HG03066 (cell line): Measurements from ENCODE around the gene ITGA3.

Experiments
- ATAC-seq: cut with Tn5 transposase; IDR thresholded peaks from one replicate; pipeline ENCODE4 v1.9.1; 2021; ENCODE audit warnings: low read depth; ENCODE audit not compliant: unreplicated experiment

Gene ITGA3

DNA sequence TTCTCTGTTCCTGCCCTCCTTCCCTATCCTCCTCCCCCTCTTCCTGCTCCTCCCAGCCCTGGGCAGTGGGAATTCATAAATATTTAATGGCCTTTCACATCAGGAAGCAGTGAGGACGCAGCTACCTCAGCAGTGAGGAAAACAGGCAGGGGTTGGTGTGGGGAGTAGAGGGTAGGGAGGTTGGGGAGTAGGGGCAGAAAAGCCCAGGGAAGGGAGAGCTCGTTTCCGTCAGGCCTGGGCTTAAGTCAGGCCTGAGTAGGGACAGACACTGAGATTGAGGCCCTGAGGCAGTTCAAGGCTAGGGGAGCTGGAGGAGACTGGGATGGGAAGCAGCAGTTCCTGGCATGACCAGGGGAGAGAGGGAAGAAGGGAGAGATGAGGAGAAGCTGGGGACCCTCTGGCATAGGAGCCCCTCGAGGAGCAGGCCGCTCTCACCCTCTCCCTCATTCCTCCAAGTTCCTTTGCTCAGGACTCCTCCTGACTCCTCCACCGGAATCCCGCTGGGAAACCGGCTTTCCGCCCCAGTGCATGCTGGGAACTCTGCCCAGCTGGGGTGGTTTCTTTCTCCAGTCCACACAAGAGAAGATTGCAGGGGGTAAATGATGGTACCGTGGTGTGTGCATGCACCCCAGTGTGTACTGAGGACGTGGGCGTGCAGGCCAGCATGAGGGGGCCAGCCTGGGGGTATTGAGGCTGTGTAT, 67.9 kb downstream of the ITGA3 start:
- no peak for ATAC-seq

- ATAC-seq, result no peak
Observed at GRCh38 chr17:50125420-50125997, 69.6 kb downstream of the ITGA3 start.

DNA sequence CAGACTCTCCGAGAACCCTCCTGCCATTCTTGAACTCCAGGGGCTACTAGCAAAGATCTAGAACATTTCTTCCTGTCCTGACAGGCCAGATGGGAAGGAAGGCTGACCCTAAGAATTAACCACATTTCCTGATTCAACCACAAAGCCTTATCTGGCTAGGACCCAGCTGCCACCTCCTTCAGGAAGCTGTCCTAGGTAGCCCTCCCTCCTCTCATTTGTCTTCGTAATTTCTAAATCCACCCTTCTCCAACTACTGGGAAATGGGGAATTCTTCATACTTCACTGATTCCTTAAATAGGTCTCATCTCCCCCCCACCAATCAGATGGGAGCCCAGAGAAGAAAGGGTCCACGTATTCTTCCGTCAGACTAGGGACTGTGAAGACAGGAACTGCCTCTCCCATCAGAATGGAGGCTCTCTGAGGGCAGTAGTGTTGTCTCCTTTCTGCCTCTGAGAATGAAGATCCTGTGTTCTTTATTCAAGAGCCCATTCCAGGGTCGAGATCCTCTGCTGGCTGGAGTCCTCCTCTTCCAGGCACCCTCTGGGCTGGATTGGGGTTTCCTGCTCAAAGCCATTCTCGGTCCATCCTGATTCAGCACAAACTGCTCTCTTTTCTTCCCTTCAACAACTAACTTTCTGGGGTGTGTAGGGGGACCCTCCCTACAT, 71.9 kb downstream of the ITGA3 start:
- ATAC-seq, result no peak

DNA sequence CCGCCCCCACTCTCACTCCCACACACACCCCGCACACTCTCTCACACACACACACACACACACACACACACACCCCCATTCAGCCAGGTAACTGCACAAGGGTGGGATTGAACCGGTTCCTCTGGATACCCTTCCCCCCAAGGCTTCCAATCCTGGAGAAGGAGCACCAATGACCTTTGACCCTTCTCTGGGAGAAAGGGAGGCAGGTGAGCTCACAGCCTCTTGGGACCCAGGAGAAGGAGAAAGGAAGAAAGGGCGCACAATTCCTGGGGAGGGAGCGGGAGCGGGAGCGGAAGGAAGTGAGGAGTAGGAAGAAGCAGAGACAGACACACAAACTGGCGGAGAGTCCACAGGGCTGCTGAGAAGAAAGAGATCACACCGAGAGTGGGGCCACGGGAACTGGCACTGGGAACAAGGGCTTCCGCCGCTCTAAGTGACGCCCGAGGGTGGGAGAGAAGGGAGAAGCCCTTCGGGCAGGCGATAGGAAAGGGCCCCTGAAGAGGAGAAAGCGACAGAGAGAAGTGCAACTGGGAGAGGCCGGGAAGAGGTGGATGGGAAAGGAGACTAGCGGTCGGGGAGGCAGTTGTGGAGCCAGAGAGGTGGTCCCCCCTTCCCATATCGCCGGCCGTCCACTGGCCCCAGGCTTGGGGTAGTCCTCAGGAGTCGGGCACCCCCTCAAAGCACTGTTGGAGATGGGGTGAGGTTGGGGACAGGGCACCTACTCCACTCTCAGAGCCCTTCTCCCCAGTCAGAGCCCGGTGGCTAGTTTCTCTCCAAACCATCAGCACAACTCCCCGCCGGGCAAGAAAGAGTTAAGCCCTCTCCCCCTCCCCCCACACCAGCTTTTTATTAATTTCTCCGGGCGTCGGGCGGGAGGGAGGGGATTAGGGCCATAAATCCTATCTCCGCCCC, 72.8 kb downstream of the ITGA3 start:
- no peak for ATAC-seq

DNA sequence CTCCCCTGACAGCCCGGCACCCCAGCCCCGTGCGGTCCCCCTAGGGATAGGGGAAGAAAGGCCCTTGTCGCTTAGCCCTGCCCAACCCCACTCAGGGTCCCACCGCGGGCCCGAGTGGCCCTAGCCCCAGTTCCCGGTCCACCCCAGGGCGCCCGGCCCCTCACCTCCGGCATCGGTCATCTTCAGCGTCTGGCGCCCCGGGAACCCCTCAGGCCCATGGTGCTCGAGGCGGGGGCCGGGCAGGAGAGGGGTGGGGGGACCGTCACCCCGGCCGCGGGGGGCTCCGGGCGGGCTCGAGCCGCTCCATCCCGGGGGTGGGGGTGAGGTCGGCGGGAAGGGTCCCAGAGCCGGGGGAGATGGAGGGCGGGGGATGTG, 73.4 kb downstream of the ITGA3 start:
- ATAC-seq, result no peak

DNA sequence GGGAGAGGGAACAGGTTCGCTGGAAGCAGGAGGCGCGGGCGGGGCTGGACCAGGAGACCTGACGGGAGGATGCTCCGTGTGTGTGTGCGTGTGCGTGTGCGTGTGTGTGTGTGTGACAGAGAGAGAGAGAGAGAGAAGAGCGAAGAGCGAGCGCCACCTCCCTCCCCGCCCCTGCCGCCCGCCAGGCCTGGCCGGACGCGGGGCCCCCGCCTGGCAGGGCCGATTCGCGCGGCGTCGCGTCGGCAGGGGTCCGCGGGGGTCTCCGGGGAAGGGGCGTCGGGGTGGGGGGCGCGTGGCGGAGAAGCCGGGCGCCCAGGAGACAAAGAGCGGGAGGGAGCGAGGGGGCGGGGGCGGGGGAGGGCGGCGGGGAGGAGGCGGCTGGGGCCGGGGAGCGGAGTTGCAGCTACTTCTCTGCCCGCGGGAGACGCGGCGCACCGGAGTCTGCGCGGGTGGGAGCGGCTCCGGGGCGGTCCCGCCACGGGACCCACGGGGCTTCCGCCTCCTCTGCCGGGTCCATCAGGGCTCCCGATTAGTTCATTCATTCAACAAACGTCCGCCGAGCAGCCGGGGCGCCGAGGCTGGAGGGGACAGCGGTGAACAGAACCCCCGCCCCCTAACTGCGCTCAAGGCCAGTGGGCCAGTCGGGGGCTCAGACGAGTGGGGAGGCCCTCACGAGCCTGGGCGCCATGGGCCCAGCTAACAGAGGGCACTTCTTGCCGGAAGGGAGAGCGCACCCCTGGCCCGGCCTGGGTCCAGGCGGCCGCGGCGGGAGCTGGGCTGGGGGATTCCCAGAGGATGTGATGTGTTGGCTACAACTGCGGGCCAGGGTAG, 74.0 kb downstream of the ITGA3 start, which contains the start of gene SAMD14:
Gene SAMD14 (minus strand): TSS at position 433 of the 831 bp plus-strand sequence. CDS start 5,201 bp downstream, outside the sequence.
- no peak for ATAC-seq

DNA sequence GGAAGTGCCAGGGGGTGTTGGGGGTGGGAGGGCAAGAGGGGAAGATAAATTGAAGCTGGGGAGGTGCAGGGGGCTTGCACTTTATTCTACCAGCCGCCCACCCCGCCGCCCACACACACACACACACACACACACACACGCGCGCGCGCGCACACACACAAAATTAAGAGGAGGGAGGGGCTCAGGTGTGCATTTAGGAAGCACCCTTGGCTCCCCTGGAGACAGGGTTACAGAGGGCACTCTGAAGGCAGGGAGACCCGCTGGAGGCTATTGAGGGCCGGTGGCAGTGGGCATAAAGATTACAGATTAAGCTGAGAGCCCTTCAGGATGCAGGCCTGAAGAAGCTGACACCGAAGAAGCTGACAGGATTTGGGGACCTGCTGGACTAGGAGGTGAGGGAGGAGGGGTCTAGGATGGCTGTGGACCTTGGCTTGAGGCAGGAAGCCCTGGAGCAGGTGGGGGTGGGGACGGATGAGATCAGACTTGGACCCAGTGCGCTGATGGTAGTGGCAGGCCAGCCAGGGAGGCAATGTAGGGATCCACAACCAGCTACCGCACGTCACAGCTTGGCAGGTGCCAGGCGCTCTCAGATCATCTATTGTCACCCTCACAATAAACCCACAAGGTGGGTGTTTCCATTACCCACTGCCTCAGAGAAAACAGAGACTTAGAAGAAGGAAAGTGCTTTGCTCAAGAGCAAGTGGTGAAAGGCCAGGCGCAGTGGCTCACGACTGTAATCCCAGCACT, 74.8 kb downstream of the ITGA3 start:
- no peak for ATAC-seq

- no peak for ATAC-seq
Observed at GRCh38 chr17:50132104-50132794, 76.3 kb downstream of the ITGA3 start.

DNA sequence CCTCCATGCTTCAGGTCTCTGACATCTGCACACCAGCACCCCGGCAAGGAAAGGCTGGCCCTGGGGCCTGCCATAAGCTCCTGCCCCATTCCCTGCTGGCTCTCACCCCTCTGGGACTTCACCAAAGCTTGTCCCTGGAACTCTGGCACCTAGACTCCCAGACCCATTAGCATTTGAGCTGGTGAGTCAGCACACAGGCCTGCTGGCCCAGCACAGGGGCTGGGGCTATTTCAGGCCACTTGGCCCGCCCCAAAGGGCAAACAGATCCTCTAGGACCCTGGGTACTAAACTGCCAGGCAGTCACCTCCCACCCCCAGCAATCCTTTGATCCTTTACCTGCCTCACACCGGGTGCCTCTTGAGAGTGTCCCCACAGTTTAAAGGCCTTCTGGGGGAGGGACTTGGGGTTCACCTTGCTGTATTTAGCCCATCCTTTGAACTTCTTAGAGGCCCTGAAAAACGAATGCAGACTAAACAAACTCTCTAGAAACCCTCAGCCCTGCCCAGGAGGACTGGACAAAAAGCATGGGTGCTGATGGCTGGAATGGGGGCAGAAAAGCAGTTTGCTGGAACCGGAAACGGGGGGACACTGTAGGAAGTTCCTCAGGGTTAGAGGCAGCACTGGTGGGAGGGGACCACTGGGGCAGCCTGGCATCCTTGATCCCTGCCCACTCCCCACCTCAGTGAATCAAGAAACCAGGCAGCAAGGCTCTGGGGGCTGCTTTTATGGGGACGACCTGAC, 77.3 kb downstream of the ITGA3 start:
- no peak for ATAC-seq

GRCh38 chr17:50133769-50134099, 77.8 kb downstream of the ITGA3 start:
- ATAC-seq, result no peak

DNA sequence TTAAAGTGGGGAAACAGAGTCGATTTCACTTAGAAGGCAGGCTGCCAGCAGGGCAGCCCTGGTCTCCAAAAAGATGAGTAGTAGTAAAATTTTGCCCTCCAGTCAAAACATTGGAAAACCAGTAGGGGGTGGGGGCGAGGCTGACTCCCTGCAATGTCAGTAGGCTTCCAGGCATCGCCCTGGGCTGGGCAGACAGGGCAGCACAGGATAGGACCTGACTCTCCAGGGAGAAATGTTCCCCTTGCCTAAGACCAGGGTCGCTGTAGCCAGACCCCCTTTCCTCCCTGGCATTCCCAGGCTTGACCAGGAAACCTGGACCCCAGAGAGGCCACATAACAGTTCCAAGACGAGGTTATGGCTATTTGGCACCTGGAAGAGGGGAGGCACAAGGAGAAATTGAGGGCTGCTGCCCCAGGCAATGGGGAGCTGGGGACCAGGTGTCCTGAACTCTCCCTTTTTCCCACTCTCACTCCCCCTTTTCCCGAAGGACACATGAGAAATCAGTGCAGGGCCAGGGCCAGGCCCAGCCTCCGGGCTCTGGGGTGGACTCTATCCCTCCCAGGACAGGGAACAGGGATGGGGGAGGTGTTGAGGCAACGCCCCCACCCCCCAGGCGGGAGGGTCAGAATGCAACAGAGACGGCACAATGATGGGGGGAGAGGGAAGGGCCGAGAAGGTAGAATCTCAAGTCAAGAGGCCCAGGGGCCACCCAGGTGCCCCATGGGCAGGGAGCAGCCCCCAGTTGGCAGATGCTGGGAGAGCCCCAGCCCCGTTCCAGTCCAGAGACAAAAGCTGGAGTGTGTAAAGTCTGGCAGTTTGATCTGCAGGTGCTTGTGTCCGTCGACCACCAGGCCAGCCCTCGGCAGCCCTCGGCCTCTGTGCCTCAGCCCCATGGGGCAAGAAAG, 78.5 kb downstream of the ITGA3 start:
- ATAC-seq, result no peak

- ATAC-seq, result no peak
Observed at GRCh38 chr17:50135316-50136095, 79.6 kb downstream of the ITGA3 start.

DNA sequence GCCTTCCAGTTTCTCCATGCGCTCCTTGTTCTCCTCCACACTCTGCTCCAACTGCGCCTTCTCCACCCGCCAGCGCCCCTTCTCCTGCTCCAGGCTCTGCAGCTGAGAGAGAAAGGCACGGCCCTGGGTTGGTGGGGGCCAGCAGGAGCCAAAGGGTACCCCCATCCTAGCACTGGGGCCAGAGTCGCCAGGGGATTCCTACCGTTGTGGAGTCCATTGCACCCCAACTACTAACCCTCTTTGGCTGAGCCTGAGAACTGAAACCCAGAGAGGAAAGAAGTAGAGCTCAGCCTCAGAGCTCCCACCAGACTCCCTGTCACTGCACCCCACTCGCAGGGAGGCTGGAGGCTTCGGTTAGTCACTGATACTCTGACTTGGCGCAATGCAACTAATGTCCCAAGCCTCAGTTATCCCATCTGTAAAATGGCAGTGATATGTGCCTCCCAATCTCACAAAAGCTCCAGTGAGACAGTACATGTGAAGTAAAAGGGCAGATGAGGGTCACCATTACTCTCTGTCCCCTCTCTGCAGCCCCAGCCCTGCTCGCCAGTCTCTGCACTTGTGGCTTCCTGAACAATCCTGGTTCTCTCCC, 80.3 kb downstream of the ITGA3 start:
- ATAC-seq, result no peak

DNA sequence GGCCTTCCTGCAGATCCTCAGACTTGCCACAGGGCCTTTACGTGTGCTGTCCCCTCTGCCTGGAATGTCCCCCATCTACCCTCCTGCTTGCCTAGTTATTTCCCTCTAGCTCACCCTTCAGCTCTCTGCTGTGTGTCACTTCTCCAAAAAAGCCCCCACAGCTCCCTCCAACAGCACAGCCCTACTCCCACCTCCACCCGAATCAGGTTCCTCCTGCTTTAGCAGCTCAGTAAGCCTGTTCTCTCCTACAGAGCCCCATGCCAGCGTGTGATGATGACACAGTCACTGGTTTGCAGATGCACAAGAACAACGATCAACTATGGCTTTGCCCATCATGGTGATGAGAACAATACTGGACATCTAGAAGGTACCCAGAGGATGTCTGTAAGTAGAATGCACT, 81.1 kb downstream of the ITGA3 start:
- no peak for ATAC-seq

GRCh38 chr17:50139185-50139783, 83.4 kb downstream of the ITGA3 start:
- no peak for ATAC-seq
